SK-N-SH treated with all-trans-retinoic acid at 6 μM for 48 hours (cell line): Measurements from ENCODE around the gene KAT6B.

Experiments
- ARNTL ChIP-seq: fragments of 450-650 bp; formaldehyde crosslinking; IDR thresholded peaks from 2 replicates; pipeline ENCODE4 v1.5.0; 2020; ENCODE audit warnings: low read depth, mild to moderate bottlenecking, moderate library complexity, borderline replicate concordance
- BACH2 ChIP-seq: fragments of 250-450 bp; sonication (Bioruptor Pico); IDR thresholded peaks from 2 replicates; pipeline ENCODE4 v1.9.0; 2021; ENCODE audit warnings: mild to moderate bottlenecking, borderline replicate concordance
- CREB5 ChIP-seq: fragments of 250-450 bp; sonication (Bioruptor Pico); IDR thresholded peaks from 2 replicates; pipeline ENCODE4 v1.5.1; 2020; ENCODE audit warnings: low read depth, mild to moderate bottlenecking, moderate library complexity
- GLIS3 ChIP-seq: fragments of 250-450 bp; sonication (Bioruptor Pico); IDR thresholded peaks from 2 replicates; pipeline ENCODE4 v1.5.0; 2020; ENCODE audit warnings: mild to moderate bottlenecking, moderate library complexity
- ISL1 ChIP-seq: fragments of 250-450 bp; sonication (Bioruptor Pico); IDR thresholded peaks from 2 replicates; pipeline ENCODE4 v2.1.2; 2022; ENCODE audit warnings: mild to moderate bottlenecking, moderate library complexity
- PATZ1 ChIP-seq: fragments of 250-450 bp; sonication (Bioruptor Pico); IDR thresholded peaks from 2 replicates; pipeline ENCODE4 v1.8.0; 2020; ENCODE audit warnings: mild to moderate bottlenecking, moderate library complexity, borderline replicate concordance
- PPARA ChIP-seq: fragments of 250-450 bp; sonication (Bioruptor Pico); IDR thresholded peaks from 2 replicates; pipeline ENCODE4 v1.5.0; 2020; ENCODE audit warnings: mild to moderate bottlenecking, borderline replicate concordance
- RARB ChIP-seq: fragments of 250-450 bp; sonication (Bioruptor Pico); IDR thresholded peaks from 2 replicates; pipeline ENCODE4 v1.8.0; 2021; ENCODE audit warnings: mild to moderate bottlenecking, moderate library complexity
- TF ChIP-seq, protein P1 (sequence below): fragments of 250-450 bp; sonication (Bioruptor Pico); IDR thresholded peaks from 2 replicates; pipeline ENCODE4 v1.5.1; 2021; ENCODE audit warnings: mild to moderate bottlenecking, moderate library complexity

GRCh38 chr10:74855027-74855426 is 28.6 kb downstream of the KAT6B start:
- TF ChIP-seq ISL1 (CRISPR knock-in tag) (no peak), GLIS3 (CRISPR knock-in tag) (no peak), PPARA (CRISPR knock-in tag) (no peak), BACH2 (CRISPR knock-in tag) (no peak), ARNTL (no peak), RARB (no peak), PATZ1 (no peak), CREB5 (no peak)
- TF ChIP-seq, protein P1, sequence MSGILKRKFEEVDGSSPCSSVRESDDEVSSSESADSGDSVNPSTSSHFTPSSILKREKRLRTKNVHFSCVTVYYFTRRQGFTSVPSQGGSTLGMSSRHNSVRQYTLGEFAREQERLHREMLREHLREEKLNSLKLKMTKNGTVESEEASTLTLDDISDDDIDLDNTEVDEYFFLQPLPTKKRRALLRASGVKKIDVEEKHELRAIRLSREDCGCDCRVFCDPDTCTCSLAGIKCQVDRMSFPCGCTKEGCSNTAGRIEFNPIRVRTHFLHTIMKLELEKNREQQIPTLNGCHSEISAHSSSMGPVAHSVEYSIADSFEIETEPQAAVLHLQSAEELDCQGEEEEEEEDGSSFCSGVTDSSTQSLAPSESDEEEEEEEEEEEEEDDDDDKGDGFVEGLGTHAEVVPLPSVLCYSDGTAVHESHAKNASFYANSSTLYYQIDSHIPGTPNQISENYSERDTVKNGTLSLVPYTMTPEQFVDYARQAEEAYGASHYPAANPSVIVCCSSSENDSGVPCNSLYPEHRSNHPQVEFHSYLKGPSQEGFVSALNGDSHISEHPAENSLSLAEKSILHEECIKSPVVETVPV (CRISPR knock-in tag): no peak
